CD4-positive, alpha-beta T cell (primary cell): ENCODE results near the gene UBE2F. TPM values are rescaled to one million over a fixed set of nuclear protein-coding genes. Genes with fewer than 3 reads are reported as not detected.

Experiments used
- ATAC-seq: fragments of 200-7000 bp; cut with Tn5 transposase; one replicate; pipeline ENCODE4 v1.10.0; 2022; ENCODE audit warnings: mild to moderate bottlenecking; ENCODE audit not compliant: poor library complexity
- CTCF ChIA-PET: fragments of 350-600 bp; sonication (Branson Sonifier 250); formaldehyde crosslinking; loops from one replicate; lab custom pipeline; 2021; ENCODE audit warnings: antibody characterized with exemption, inconsistent platforms; lab: Charles Lee
- POLR2A ChIA-PET: fragments of 350-600 bp; sonication (Branson Sonifier 250); formaldehyde crosslinking; loops from one replicate; lab custom pipeline; 2021; ENCODE audit warnings: antibody characterized with exemption, inconsistent platforms; lab: Charles Lee
- DNase-seq, 14 experiments: peaks; one replicate each; pipeline ENCODE4 v3.0.0-alpha.2; 2013 to 2020; ENCODE audit warnings: mixed read lengths in 2 of 14
- H3K27ac ChIP-seq, 2 donors: one replicate each; pipeline versions ENCODE4 v1.5.1 to v1.7.0; 2013; ENCODE audit warnings: low read length in 2 of 2, low read depth in 1 of 2, mild to moderate bottlenecking in 1 of 2
- H3K27me3 ChIP-seq, 2 experiments: 1 replicate in 1 of 2; 2 replicates in 1 of 2; pipeline versions ENCODE4 v1.6.1 to v1.7.0; 2013; ENCODE audit warnings: low read length in 2 of 2, control low read depth in 1 of 2, mild to moderate bottlenecking in 1 of 2, moderate library complexity in 1 of 2; ENCODE audit not compliant: insufficient read depth in 2 of 2, control insufficient read depth in 1 of 2
- H3K36me3 ChIP-seq: one replicate; pipeline ENCODE4 v1.6.1; 2013; ENCODE audit warnings: low read length, control low read depth; ENCODE audit not compliant: insufficient read depth
- H3K4me1 ChIP-seq: one replicate; pipeline ENCODE4 v1.6.1; 2013; ENCODE audit warnings: low read length, control low read depth; ENCODE audit not compliant: insufficient read depth
- H3K4me3 ChIP-seq: one replicate; pipeline ENCODE4 v1.5.1; 2013; ENCODE audit warnings: mild to moderate bottlenecking, low read length, moderate library complexity
- H3K9me3 ChIP-seq, 2 experiments: 1 replicate in 1 of 2; 2 replicates in 1 of 2; pipeline versions ENCODE4 v1.6.1 to v1.7.0; 2013; ENCODE audit warnings: low read length in 2 of 2, mild to moderate bottlenecking in 2 of 2, control low read depth in 1 of 2, moderate library complexity in 1 of 2; ENCODE audit not compliant: control insufficient read depth in 1 of 2, insufficient read depth in 1 of 2
- H3K27ac Mint-ChIP-seq: one replicate; pipeline ENCODE4 v1.8.0; 2020; ENCODE audit warnings: mixed read lengths
- H3K27me3 Mint-ChIP-seq: one replicate; pipeline ENCODE4 v1.8.0; 2021; ENCODE audit warnings: mixed read lengths
- H3K36me3 Mint-ChIP-seq: one replicate; pipeline ENCODE4 v1.8.0; 2021; ENCODE audit warnings: low read depth, mixed read lengths
- H3K4me1 Mint-ChIP-seq: one replicate; pipeline ENCODE4 v1.8.0; 2021; ENCODE audit warnings: low read depth, mixed read lengths
- H3K4me3 Mint-ChIP-seq: one replicate; pipeline ENCODE4 v1.8.0; 2020; ENCODE audit warnings: mild to moderate bottlenecking, mixed read lengths
- H3K9me3 Mint-ChIP-seq: one replicate; pipeline ENCODE4 v1.8.0; 2020; ENCODE audit warnings: mixed read lengths
- intact Hi-C, 2 experiments: fragments of 100-400 bp; cut with DNase I in 1 of 2; cut with micrococcal nuclease in 1 of 2; formaldehyde crosslinking; loops; one replicate each; pipeline versions ENCODE4 v1.15.1 to v1.9.0; 2023 to 2025; cut with DNase I, micrococcal nuclease
- total RNA-seq, 174 experiments: library from RNA in 2 of 174; stranded (reverse) in 2 of 174; gene quantifications; one replicate each; pipeline ENCODE4 v1.2.3 and lab custom pipeline; 2021 to 2026
- TF ChIP-seq, protein P1 (sequence below): fragments of 200-600 bp; IDR thresholded peaks from one replicate; pipeline ENCODE4 v1.8.0; 2022; ENCODE audit warnings: antibody characterized with exemption, mild to moderate bottlenecking

Gene UBE2F
- total RNA-seq, 2 experiments from 2014 or later, result 23.2 to 27.4 TPM

DNA sequence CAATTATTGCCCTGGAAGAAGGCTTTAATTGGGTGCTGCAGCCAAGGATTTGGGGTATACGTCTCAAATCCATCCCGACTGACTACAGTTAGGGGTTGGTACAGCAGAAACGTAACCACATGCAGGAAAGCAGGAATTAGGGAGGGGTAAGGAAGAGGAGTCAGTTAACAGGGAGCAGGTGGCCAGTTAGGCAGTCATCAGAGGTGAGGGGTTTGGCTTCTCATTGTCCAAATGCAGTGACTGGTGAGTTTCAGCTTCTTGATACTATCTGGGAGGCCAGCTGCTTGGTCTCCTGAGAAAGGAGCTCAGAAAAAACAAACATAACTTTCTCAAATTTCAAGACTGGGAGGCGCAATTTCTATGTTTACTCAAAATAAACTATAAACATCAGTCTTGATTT is 38.8 kb upstream of the UBE2F start:
- H3K4me3 Mint-ChIP-seq, result no peak overlapping the region
- H3K36me3 ChIP-seq, result no peaks in the 10 kb centered on the region
- CTCF ChIA-PET, result no interaction called here
- H3K27ac Mint-ChIP-seq, result no peak overlapping the region
- intact Hi-C loops, result no loop called here
- H3K4me1 Mint-ChIP-seq, result peaks cover 9% of the 10 kb centered on the region
- H3K4me1 ChIP-seq, result peaks cover 11% of the 10 kb centered on the region
- H3K36me3 Mint-ChIP-seq, result no peaks in the 10 kb centered on the region
- no peak overlapping the region for H3K4me3 ChIP-seq
- H3K27me3 Mint-ChIP-seq, result no peaks in the 10 kb centered on the region
- no peaks in the 10 kb centered on the region for H3K9me3 Mint-ChIP-seq
- no peaks in the 10 kb centered on the region for H3K27me3 ChIP-seq
- POLR2A ChIA-PET, result no interaction called here
- TF ChIP-seq, protein P1, sequence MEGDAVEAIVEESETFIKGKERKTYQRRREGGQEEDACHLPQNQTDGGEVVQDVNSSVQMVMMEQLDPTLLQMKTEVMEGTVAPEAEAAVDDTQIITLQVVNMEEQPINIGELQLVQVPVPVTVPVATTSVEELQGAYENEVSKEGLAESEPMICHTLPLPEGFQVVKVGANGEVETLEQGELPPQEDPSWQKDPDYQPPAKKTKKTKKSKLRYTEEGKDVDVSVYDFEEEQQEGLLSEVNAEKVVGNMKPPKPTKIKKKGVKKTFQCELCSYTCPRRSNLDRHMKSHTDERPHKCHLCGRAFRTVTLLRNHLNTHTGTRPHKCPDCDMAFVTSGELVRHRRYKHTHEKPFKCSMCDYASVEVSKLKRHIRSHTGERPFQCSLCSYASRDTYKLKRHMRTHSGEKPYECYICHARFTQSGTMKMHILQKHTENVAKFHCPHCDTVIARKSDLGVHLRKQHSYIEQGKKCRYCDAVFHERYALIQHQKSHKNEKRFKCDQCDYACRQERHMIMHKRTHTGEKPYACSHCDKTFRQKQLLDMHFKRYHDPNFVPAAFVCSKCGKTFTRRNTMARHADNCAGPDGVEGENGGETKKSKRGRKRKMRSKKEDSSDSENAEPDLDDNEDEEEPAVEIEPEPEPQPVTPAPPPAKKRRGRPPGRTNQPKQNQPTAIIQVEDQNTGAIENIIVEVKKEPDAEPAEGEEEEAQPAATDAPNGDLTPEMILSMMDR, result no peak
- DNase-seq (no peak), ATAC-seq (no peak)
- H3K9me3 ChIP-seq, result peaks cover 0 to 12% of the 10 kb centered on the region in 2 experiments
- no peak overlapping the region for H3K27ac ChIP-seq

DNA sequence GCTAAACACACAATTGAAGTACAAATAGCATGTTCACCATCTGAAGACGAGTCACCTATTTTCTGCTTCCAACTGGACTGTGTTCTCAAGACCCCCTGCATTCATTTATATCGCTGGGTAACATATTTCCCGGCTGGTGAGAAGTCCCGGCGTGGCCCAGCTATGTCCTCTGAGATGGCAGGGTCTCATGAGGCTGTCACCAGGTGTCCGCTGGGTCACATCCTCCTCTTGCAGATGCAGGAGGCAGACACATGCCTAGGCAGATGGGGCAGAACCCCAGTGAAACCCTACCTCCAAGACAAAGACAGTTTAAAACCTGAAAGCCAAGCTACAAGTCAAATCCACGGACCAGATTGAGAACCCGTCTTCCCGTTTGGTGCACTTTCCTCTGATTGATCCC is 36.8 kb upstream of the UBE2F start:
- H3K27me3 ChIP-seq, result no peaks in the 10 kb centered on the region
- Mint-ChIP-seq H3K4me3 (no peak overlapping the region), H3K27me3 (peaks cover 3% of the 10 kb centered on the region), H3K4me1 (peaks cover 5% of the 10 kb centered on the region), H3K36me3 (no peaks in the 10 kb centered on the region), H3K27ac (no peak overlapping the region), H3K9me3 (no peaks in the 10 kb centered on the region)
- H3K4me1 ChIP-seq, result peaks cover 5% of the 10 kb centered on the region
- CTCF ChIA-PET, result no interaction called here
- H3K4me3 ChIP-seq, result no peak overlapping the region
- TF ChIP-seq, protein P1, result no peak
- H3K9me3 ChIP-seq, result peaks cover 0 to 12% of the 10 kb centered on the region in 2 experiments
- DNase-seq (no peak), ATAC-seq (no peak)
- H3K36me3 ChIP-seq, result no peaks in the 10 kb centered on the region
- POLR2A ChIA-PET, result no interaction called here
- intact Hi-C loops, result no loop called here
- H3K27ac ChIP-seq, result no peak overlapping the region

DNA sequence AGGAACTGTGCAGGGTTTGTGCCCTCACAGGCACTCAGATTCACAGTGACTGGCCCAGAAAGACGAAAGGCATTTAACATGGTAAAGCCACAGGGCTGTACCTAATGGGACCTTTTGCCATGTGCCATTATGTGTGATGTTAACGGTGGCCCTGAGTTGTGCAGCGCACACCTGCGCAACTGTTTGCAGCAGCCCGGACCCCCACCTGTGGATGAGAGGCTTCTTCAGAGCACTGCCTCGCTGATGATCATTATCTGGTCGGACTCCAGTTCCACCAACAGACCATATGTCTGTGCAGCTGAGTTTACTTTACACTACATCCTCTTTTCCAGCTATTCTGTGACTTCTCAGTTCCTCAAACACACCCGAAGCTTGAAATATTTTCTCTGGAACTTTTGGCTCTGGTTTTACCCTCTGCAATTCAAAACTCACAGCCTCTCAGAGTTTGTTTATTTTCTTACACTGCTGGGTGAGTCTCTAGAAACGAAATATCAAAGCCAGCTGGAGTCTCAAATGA is 35.6 kb upstream of the UBE2F start:
- CTCF ChIA-PET, result no interaction called here
- Histone ChIP-seq H3K27ac (no peak overlapping the region), H3K36me3 (no peaks in the 10 kb centered on the region), H3K27me3 (no peaks in the 10 kb centered on the region), H3K4me1 (no peaks in the 10 kb centered on the region), H3K9me3 (peaks cover 0 to 12% of the 10 kb centered on the region in 2 experiments), H3K4me3 (no peak overlapping the region)
- TF ChIP-seq, protein P1, result no peak
- DNase-seq, result no peak
- peaks cover 3% of the 10 kb centered on the region for H3K27me3 Mint-ChIP-seq
- ATAC-seq, result no peak
- no peaks in the 10 kb centered on the region for H3K36me3 Mint-ChIP-seq
- POLR2A ChIA-PET, result interaction anchor here (1.1 kb wide), 1 partner anchor 10 kb away, joined by 4 read pairs; no protein-coding TSS in a partner anchor
- H3K4me3 Mint-ChIP-seq, result no peak overlapping the region
- H3K9me3 Mint-ChIP-seq, result no peaks in the 10 kb centered on the region
- H3K4me1 Mint-ChIP-seq, result peaks cover 4% of the 10 kb centered on the region
- no peak overlapping the region for H3K27ac Mint-ChIP-seq
- intact Hi-C loops, result no loop called here
